GM10266 (cell line): ENCODE measurements around the gene SLC50A1.
"Not testable (repeated sequence)": the region's sequence is repeated elsewhere in the genome, so short reads cannot be mapped to it uniquely, and the experiment has no call there.

Source experiments
- DNase-seq: peaks from one replicate; pipeline ENCODE4 v3.0.0; 2012; ENCODE audit errors: extremely low spot score
- CTCF ChIP-seq: IDR thresholded peaks from 2 replicates; pipeline ENCODE4 v1.5.1; 2012; ENCODE audit warnings: mild to moderate bottlenecking, low read depth; ENCODE audit not compliant: control insufficient read depth, insufficient read depth; ENCODE audit errors: missing control alignments

Gene SLC50A1

GRCh38 chr1:155166051-155166470 lies 30.4 kb downstream of the SLC50A1 start:
- DNase-seq: no peak
- no peak for TF ChIP-seq CTCF

- no peak for TF ChIP-seq CTCF
- no peak for DNase-seq
These were observed 31.0 kb downstream of the SLC50A1 start for GRCh38 chr1:155166471-155167165.

GRCh38 chr1:155167166-155168104 lies 31.8 kb downstream of the SLC50A1 start:
- peak; percentile 80 for DNase-seq
- peak; percentile 94 for TF ChIP-seq CTCF

DNA sequence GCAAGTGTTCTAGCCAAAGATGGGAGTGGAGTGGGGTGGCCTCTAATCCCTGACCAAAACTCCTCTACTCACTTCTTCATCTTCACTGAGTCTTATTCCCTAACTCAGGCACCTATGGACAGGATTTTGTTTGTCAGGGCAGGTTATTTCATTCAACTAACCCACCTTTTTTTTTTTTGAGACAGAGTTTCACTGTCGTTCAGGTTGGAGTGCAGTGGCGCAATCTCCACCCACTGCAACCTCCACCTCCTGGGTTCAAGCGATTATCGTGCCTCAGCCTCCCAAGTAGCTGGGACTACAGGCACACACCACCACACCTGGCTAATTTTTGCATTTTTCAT lies 32.4 kb downstream of the SLC50A1 start:
- not testable (repeated sequence) for DNase-seq

GRCh38 chr1:155168456-155169210 lies 33.0 kb downstream of the SLC50A1 start:
- no peak for DNase-seq
- no peak for TF ChIP-seq CTCF

GRCh38 chr1:155169541-155169940 lies 33.9 kb downstream of the SLC50A1 start:
- DNase-seq: no peak
- no peak for TF ChIP-seq CTCF

GRCh38 chr1:155170101-155170785 lies 34.6 kb downstream of the SLC50A1 start:
- DNase-seq: no peak
- TF ChIP-seq CTCF: no peak
